Nephron progenitor cell (in vitro differentiated cells): ENCODE measurements around the gene ING4.

Experiments
- DNase-seq: peaks from one replicate; pipeline ENCODE4 v3.0.0; 2021
- H3K27ac Mint-ChIP-seq: 2 replicates; pipeline ENCODE4 v1.8.0; 2021; ENCODE audit warnings: mild to moderate bottlenecking, moderate library complexity, mixed read lengths
- H3K27me3 Mint-ChIP-seq: 2 replicates; pipeline ENCODE4 v1.8.0; 2021; ENCODE audit warnings: mild to moderate bottlenecking, low read depth, mixed read lengths; ENCODE audit not compliant: poor library complexity
- H3K36me3 Mint-ChIP-seq: 2 replicates; pipeline ENCODE4 v1.8.0; 2021; ENCODE audit warnings: low read depth, mixed read lengths
- H3K4me1 Mint-ChIP-seq: 2 replicates; pipeline ENCODE4 v1.8.0; 2021; ENCODE audit warnings: mixed read lengths
- H3K4me3 Mint-ChIP-seq: 2 replicates; pipeline ENCODE4 v1.8.0; 2021; ENCODE audit warnings: mild to moderate bottlenecking, moderate library complexity, mixed read lengths
- H3K9me3 Mint-ChIP-seq: 2 replicates; pipeline ENCODE4 v1.8.0; 2021; ENCODE audit warnings: mild to moderate bottlenecking, moderate library complexity, mixed read lengths
- TF ChIP-seq, protein P1 (sequence below): fragments of 200-600 bp; sonication (generic); IDR thresholded peaks from 2 replicates; pipeline ENCODE4 v1.5.0; 2021; ENCODE audit warnings: antibody characterized with exemption

ING4 gene

DNA sequence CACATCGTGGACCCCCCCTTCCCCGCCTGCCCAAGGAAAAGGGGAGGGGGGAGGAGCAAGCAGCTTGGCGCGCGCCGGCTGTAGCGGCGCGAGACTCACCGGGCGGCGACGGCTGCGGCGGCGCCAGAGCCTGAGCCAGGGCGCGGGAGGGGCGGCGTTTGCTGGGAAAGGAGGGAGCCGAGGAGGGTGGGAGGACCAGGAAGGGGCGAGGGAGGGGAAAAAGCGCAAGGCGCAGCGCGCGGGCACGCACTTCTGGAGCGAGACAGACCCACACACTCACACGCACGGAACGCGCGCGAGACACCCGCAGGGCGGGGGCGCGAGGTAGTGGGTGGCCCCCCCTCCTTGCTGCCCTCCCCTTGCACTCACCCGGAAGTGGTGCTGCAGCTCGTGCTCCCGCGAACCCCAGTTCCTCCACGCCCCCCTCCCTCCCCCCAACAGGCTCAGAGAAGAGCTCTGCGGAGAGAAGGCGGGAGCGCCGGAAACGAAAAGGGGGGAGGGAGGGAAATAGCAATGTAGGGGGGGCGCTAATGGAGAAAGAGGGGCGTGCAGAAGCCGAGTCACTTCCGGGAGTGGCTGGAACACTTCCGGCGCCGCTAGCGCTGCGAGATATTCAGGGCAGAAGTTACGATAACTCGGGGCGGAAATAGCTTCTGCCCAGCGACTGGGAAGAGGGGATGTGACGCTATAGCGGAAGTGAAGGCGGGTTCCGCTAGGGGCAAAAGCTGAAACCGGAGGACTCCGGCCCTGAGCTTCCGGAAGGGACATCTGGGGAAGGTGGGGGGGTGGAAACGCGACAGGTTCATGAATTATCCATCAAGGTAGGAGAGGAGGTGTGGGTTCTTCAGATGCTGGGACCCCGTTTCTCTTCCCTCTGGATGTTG, 26.3 kb upstream of the ING4 start, which contains the start of gene ZNF384:
Gene ZNF384, minus strand, starts transcription at position 377 of the 884 bp plus-strand sequence. CDS start 9,855 bp downstream, outside the sequence.
- Mint-ChIP-seq H3K9me3 (no peaks in the 10 kb centered on the region), H3K4me1 (peaks cover 69% of the 10 kb centered on the region), H3K4me3 (peak within 1 kb of the TSS; percentile 90), H3K27ac (peak within 1 kb of the TSS; percentile 98), H3K27me3 (peaks cover 3% of the 10 kb centered on the region), H3K36me3 (peaks cover 17% of the 10 kb centered on the region)
- peak; percentile 87 for DNase-seq
- TF ChIP-seq, protein P1, sequence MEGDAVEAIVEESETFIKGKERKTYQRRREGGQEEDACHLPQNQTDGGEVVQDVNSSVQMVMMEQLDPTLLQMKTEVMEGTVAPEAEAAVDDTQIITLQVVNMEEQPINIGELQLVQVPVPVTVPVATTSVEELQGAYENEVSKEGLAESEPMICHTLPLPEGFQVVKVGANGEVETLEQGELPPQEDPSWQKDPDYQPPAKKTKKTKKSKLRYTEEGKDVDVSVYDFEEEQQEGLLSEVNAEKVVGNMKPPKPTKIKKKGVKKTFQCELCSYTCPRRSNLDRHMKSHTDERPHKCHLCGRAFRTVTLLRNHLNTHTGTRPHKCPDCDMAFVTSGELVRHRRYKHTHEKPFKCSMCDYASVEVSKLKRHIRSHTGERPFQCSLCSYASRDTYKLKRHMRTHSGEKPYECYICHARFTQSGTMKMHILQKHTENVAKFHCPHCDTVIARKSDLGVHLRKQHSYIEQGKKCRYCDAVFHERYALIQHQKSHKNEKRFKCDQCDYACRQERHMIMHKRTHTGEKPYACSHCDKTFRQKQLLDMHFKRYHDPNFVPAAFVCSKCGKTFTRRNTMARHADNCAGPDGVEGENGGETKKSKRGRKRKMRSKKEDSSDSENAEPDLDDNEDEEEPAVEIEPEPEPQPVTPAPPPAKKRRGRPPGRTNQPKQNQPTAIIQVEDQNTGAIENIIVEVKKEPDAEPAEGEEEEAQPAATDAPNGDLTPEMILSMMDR = no peak

DNA sequence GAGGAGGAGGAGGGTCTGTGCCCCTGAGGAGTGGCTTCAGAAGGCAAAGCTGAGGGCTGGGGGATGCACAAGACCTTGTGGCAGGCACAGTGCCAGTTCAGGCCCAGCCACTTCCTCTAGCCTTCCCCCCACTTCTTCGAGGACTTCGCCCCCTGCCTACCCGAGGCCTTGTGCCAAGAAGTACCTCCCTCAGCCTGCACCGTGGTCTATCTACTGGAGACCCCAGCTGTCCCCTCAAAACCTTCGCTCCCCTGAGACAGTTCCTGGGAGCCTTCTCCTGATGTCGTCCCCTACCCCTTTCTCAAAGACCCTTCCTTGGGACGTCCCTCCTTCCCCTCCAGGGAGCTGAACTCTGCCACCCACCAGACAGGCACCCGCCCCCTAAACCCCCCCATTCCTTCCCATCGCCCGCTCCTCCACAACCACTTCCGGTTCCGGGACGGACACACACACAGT, 25.7 kb upstream of the ING4 start:
- H3K4me3 Mint-ChIP-seq = peak overlapping the region; percentile 90
- H3K36me3 Mint-ChIP-seq = peaks cover 16% of the 10 kb centered on the region
- no peaks in the 10 kb centered on the region for H3K27me3 Mint-ChIP-seq
- TF ChIP-seq, protein P1 = no peak
- no peak for DNase-seq
- peak overlapping the region; percentile 98 for H3K27ac Mint-ChIP-seq
- peaks cover 67% of the 10 kb centered on the region for H3K4me1 Mint-ChIP-seq
- no peaks in the 10 kb centered on the region for H3K9me3 Mint-ChIP-seq

DNA sequence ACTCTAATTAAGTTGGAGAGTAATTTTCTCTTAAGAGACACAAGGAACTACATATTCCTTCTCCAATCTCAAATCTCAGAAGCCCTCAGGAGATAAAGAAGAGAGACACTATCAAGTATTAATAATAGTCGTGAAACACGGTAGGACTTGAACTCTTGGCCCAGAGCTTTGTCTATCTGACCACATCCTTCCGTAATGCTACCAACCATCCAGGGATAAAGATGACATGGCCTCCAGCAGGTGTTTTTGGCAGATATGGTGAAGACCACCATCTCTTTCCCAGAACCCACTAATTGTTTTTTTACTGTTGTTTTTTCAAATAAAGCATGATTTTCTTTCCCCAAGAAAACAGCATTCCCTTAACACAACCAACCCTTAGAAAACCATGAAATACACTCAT, 22.9 kb upstream of the ING4 start:
- Mint-ChIP-seq H3K27me3 (no peaks in the 10 kb centered on the region), H3K36me3 (peaks cover 24% of the 10 kb centered on the region), H3K9me3 (no peaks in the 10 kb centered on the region), H3K4me3 (no peak overlapping the region), H3K4me1 (peaks cover 44% of the 10 kb centered on the region), H3K27ac (no peak overlapping the region)
- TF ChIP-seq, protein P1 = no peak
- DNase-seq = no peak

DNA sequence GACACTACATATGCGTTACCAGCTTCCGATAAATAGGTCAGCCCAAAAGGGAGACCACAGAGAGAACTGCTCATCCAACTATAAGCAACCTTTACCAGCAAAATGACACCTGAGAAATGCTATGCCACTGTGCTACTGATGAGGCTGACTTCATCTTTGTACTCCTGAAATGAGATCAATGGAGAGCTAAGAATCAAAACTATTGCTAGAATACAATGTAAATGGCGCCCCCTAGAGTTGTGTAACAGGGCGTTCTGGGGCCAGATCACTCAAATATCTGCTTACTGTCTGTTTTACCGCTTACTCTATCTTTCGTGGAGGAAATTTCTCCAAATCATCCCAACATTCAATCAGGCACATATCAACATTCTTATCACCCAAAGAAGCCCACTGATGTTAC, 21.7 kb upstream of the ING4 start:
- peaks cover 35% of the 10 kb centered on the region for H3K4me1 Mint-ChIP-seq
- peak; percentile 26 for DNase-seq
- H3K27me3 Mint-ChIP-seq = no peaks in the 10 kb centered on the region
- H3K36me3 Mint-ChIP-seq = peaks cover 26% of the 10 kb centered on the region
- no peaks in the 10 kb centered on the region for H3K9me3 Mint-ChIP-seq
- TF ChIP-seq, protein P1 = peak; percentile 55
- no peak overlapping the region for H3K4me3 Mint-ChIP-seq
- no peak overlapping the region for H3K27ac Mint-ChIP-seq

DNA sequence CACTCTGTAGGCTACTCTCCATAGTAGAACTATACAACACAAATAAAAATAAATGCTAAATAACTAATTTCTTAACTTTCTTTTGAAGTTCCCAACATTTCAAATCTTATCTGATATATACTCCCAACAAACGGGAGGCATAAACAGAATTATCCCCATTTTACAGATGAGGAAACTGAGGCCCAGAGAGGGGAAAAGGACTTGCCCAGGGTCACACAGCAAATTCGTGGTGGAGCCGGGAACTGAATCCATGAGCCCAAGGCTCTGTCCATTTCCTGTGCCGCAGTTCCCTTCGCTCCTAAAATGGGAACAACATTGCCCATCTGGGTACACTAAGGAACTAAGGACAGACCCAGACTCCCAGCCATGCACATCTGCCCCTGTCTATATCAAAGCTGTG, 14.0 kb upstream of the ING4 start:
- Mint-ChIP-seq H3K36me3 (peaks cover 60% of the 10 kb centered on the region), H3K4me1 (no peaks in the 10 kb centered on the region), H3K27me3 (no peaks in the 10 kb centered on the region), H3K9me3 (no peaks in the 10 kb centered on the region), H3K27ac (no peak overlapping the region), H3K4me3 (no peak overlapping the region)
- TF ChIP-seq, protein P1 = no peak
- DNase-seq = no peak
